Right hindlimb (tissue), 1 donor: ENCODE data around the gene DHRSX.
"Not testable (repeated sequence)": the region's sequence is repeated elsewhere in the genome, so short reads cannot be mapped to it uniquely, and the experiment has no call there.

Source experiments
- DNase-seq: peaks from one replicate; pipeline ENCODE4 v3.0.0-alpha.2; 2018

The DHRSX gene

DNA sequence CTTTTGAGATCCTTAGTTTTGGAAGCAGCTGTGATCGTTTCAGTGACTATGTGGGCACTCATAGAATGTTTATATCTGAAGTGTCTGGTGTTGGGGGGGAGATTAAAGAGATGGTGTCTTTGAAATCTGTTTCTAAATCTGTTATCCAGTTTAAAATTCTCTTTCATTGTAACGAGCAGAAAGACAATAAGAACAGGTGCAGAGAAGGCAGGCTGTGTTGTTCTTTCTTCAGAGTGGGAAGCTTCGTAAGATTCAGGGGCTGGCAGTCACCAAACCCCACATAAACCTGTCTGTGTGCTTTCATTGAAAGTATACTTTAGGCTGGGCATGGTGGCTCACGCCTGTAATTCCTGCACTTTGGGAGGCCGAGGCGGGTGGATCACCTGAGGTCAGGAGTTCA, 16.3 kb upstream of the DHRSX start:
- DNase-seq = no peak

DNA sequence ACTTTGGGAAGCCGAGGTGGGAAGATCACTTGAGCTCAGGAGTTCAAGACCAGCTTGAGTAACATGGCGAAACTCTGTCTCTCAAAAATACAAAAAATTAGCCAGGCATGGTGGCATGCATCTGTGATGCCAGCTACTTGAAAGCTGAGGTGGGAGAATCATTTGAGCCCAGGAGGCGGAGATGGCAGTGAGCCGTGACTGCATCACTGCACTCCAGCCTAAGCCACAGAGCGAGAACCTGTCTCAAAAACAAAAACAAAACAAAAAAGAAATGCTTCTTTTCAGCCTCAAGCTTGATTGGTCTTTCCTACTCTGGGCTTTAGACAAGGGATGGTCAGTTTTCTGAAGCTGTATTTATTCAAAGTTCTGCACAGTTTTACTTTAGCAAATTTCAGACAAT, 15.8 kb upstream of the DHRSX start:
- DNase-seq = no peak

DNA sequence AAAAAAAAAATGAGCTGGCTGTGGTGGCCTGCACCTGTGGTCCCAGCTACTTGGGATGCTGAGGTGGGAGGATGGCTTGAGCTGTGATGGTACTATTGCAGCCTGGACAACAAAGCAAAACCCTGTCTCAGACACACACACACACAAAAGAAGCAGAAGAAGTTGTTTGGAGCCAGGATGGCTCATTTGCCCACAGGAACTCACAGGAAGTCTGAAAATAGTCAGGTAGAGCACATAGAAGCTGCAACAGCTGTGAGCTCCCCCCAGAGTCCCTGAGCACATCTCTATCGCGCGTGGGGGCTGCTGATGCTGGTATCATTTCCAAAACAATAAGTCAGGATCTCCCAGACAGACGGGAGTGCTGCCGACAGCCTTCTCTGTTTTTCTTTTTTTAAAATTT, 13.4 kb upstream of the DHRSX start:
- no peak for DNase-seq

DNA sequence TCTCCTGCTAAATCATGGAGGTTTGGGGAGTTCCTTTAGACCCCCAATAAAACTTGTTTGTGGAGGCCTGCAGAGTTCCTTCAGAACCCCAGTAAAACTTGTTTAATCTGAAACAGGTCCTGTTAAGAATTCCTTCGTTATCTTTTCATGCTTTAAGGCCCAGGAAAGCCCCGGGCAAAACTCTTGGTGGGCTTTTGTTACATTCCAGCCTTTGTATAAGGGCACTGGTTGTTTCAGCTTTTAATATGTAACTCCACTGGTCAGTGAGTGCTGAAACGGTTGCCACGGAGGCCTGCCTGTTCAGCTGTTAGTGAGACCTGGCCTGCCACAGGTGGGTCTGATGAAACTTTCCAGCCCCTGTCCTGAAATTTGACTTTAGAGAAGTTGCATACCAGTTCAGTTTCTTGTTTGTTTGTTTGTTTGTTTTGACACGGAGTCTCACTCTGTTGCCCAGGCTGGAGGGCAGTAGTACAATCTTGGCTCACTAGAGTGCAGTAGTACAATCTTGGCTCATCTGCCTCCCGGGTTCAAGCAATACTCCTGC, 12.4 kb upstream of the DHRSX start:
- no peak for DNase-seq

DNA sequence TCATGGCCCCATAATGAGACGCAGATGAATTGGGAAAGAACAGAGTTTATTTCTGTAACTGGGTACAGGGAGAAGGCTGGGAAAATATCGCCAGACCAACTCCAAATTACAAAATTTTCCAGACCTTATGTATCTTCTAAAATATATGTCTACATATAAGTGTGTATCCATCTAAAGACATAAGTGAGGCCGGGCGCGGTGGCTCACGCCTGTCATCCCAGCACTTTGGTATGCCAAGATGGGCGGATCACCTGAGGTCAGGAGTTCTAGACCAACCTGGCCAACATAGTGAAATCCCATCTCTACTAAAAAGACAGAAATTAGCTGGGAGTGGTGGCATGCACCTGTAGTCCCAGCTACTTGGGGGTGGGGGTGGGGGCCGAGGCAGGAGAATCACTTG, 11.7 kb upstream of the DHRSX start:
- no peak for DNase-seq

DNA sequence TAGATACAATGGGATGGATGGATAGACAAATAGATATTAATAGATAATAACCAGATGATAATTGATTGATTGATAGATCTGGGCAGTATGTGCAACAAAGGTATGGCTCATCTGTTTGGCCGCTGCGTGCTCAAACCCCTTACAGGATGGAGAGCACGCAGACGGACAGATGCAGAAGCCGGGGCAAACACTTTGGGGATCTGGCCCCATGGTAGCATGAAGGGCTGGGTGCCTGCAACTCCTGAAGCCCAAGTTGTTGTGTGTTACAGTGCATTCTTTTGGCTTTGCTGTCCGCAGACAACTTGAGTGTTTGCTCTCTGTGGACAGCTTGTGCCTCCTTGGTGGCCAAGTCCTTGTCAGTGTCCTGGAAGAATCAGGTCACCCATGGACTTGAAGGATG, 10.6 kb upstream of the DHRSX start:
- DNase-seq = no peak

DNA sequence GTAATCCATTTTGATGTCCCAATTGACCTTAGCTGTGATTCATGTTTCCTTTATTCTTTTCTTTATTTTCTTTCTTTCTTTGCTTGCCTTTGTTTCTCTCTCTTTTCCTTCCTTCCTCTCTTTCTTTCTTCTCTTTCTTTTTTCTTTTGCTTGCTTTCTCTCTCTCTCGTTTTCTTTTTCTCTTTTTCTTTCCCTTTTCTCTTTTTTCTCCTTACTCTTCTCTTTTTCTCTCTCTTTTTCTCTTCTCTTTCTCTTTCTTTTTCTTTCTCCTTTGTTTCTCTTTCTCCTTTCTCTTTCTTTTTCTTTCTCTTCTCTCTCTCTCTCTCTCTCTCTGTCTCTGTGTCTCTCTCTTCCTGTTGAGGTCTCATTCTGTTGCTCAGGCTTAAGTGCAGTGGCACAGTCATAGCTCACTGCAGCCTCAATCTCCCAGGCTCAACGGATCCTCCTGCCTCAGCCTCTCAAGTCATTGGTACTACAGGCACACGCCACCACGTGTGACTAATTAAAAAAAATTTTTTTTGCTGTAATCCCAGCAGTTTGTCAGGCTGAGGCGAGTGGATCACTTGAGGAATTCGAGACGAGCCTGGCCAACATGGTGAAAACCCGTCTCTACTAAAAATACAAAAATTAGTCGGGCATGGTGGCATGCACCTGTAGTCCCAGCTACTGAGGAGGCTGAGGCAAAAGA, 8.0 kb upstream of the DHRSX start:
- no peak for DNase-seq

DNA sequence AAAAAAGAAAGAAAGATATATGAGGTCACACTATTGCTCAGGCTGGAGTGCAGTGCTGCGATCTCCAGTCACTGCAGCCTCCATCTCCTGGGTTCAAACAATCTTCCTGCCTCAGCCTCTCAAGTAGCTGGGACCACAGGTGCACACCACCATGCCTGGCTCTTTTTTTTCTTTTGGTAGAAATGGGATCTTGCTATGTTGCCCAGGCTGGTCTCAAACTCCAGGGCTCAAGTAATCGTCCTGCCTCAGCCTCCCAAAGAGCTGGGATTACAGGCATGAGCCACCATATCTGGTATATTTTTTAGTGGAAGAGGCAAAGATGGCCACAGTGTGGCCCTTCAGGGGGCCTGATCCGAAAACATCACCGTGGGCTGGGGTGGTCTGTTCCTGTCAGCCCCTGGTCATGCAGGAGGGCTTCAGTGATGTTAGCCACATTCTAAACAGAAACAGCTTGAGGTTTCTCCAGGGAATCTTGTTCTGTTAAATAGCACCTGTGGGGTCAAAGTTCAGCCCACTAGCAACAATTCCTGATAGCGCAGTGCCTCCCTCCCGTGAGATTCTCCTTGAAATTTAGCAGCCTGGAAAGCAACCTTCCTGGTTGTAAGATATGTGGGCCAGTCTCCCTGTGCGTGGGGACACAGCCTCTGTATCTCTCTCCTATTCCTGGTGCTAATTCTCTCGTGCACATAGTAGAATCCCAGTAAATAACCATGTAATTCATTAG, 7.3 kb upstream of the DHRSX start:
- DNase-seq = no peak

DNA sequence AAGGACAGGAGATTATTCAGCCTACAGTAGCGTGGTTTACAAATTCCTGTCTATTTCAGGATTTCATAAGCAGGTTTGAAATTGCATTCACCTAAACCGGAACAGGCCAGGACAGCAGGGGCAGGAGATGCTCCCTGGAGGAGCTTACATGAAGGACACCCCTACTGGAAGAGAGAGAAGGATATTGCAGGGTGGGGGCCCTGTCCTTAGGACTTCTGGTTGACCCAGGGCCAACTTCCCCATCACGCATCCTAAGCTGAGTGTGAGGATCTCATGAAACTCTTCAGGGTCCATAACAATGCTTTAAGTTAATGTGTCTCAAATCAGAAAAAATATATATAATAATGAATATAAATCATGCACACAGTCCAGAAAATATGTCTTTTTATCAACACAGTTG, 6.4 kb upstream of the DHRSX start:
- no peak for DNase-seq

DNA sequence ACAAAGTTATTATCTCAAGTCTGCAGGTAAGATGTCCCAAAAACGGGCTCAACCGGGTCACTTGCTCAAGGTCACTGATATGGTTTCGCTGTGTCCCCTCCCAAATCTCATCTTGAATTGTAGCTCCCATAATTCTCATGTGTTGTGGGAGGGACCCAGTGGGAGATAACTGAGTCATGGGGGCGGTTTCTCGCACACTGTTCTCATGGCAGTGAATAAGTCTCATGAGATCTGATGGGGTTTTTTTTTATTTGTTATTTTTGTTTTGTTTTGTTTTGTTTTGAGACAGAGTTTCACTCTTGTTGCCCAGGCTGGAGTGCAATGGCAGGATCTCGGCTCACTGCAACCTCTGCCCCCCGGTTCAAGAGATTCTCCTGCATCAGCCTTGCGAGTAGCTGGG, 4.6 kb upstream of the DHRSX start:
- not testable (repeated sequence) for DNase-seq

DNA sequence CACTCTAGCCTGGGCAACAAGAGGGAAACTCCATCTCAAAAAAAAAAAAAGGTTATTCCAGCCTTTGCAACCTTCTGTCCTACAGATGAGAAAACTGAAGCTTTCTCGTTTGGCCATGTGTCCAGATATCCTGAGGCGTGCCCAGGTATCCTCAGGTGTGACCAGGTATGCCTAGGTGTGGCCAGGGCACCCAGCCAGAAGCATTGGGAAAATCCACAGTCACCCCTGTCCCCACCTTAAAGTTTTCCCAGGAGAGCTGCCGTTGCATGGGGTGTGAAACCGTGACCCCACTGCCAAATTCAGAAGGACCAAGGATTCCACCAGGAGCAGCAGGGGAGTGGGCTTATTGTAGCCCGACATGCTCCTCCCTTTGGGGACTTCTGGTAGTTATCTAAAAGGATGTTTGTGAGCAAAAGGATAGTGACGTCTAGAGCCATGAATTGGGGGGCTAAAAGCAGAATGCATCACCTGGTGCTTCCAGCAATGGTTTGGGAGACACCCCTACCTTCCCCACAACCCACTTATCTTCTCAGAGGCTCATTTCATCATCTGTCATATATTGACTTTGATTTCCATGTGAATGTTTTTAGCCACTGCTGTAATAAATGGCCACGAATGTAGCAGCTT, 4.0 kb upstream of the DHRSX start:
- DNase-seq = no peak

DNA sequence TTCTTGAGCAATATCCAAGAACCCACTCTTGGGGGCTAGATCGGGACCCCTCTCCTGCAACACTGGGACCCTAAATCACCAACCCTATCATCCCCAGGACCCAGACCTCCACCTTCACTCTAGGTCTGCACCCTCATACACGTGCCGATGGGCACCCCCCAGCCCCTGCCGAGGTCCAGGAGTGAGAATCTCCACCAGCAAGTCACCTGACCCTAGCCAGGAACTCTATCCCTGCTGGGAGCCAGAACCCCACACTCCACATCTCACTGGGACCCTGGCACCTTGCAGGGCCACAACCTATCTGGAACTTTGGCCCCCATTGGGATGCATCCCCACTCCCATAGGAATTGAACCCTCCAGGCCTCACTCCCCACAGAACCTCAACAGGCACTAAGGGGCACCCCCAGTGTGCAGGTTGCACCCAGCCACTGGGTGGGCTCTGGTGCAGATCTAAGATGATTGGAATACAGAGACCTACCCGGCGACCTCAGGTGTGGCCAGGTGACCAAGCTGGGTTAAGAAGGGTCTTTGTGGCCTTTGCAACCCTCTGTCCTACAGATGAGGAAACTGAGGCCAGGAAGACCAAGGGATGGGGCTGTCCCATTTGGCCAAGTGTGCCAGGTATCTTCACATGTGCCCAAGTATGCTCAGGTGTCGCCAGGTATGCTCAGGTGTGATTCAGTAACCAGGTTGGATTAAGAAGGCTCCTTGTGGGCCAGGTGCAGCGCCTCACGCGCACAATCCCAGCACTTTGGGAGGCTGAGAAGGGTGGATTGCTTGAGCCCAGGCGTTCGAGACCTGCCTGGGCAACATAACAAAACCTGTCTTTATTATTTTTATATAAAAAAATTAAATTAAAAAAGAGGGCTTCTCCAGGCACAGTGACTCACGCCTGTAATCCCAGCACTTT, 3.1 kb upstream of the DHRSX start:
- DNase-seq = no peak

DNA sequence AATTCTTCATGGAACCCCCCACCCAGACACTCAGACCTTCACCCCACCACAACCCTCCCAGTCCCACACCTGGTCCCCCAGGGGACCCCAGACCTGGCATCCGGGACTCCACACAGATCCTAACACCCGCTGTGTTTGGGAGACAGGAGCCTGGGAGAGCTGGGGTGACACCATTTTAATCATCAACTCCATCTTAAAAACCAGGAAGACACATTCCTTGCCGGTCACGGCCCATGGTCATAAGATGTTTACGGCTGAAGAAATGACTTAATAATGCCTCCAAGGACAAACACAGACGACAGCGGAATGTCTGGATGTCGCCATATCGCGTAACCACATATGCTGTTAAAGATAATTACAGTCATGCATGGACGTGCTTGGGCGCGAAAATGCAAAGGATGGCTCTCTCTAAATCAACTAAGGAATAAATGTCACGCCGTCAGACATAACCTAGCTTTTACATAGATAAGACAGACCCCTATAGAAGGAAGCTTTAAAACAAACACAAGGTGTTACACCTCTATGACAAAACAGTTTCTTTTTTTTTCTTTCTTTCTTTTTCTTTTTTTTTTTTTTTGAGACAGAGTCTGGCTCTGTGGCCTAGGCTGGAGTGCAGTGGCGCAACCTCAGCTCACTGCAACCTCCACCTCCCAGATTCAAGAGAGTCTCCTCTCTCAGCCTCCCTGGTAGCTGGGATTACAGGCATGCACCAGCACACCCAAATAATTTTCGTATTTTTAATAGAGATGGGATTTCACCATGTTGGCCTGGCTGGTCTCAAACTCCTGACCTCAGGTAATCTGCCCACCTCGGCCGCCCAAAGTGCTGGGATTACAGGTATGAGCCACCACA, 2.1 kb upstream of the DHRSX start:
- DNase-seq = no peak

DNA sequence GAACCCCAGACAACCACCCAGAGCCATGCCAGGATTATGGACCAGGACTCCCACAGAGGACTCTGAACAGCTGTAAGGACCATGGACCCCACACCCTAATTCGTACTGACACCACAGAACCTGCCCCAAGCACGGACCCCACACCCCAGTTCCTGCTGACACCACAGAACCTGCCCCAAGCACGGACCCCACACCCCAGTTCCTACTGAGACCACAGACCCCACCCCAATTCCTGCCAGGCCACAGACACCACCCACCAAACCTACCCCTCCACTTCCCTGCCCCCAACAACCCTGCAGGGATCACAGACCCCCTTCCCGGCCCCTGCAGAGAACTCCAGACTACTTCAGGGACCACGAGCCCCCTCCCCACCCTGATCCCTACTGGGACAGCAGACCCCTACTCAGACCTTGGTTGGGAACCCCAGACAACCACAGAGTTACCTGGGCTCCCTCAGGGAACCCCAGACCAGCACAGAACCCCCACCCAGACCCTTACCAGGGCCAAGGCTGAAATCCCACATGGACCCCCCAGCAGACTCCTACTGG, 1.4 kb upstream of the DHRSX start:
- no peak for DNase-seq

DNA sequence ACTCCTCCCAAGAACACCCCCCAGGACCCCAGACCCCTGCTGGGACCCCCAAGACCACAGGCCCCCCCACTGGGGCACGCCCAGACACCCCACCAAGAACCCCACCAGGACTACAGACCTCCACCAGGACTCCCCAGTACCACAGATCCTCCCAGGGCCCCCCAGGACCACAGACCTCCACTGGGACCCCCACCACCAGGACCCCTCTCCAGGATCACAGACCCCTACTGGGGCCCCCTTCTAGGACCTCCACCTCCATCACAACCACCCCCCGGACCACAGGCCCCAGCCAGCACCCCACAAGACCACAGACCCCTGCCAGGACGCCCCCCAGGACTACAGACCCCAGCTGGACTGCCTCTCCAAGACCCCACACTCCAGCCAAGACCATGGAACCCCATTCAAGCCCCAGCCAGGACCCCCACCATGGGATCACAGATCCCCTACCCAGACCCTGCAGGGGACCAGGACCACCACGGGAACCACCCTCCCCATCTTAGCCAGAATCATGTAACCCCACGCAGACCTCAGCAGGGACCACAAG, 855 bp upstream of the DHRSX start:
- peak; percentile 30 for DNase-seq

DNA sequence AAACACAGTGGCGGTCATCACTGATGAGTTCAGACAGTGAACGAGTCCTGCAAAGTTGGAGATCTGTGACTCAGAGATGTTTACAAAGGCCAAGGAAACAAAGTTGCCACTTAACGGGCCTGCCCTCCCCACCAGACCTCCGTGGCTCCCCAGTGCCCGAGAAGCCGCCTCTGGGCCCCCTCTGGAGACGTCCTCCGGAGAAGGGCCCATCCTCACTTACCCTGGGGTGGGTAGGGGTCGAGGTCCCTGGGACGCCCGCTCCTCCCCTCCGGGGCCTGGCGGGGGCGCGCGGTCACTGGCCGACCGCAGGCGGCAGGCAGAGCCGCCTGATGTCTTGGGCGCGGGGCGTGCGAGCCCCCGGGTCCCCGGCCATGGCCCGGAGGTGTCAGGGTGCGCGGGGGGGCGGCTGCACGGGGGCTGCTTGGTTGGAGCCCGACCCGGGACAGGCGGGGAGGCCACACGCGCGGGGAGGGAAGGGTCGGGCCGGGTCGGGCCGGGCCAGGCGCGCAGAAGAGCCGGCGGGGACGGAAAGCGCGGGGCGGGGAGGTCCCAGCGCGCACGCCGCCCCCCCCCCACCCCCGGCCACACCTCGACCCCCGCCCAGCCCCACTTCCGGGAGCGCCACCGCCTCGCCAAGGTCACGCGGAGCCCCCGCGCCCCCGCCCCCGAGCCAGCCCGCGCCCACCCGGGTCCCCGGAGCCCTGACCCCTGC, 529 bp downstream of the DHRSX start:
- peak; percentile 66 for DNase-seq

DNA sequence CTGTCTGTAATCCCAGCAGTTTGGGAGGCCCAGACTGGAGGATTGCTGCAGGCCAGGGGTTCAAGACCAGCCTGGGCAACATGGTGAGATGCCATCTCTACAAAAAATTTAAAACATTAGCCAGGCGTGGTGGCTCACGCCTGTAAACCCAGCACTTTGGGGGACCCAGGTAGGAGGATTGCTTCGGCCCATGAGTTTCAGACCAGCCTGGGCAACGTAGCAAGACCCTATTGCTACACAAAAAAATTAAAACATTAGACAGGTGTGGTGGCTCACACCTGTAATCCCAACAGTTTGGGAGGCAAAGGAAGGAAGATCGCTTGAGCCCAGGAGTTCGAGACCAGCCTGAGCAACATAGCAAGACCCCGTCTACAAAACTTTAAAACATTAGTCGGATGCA, 1.3 kb downstream of the DHRSX start:
- DNase-seq = no peak

DNA sequence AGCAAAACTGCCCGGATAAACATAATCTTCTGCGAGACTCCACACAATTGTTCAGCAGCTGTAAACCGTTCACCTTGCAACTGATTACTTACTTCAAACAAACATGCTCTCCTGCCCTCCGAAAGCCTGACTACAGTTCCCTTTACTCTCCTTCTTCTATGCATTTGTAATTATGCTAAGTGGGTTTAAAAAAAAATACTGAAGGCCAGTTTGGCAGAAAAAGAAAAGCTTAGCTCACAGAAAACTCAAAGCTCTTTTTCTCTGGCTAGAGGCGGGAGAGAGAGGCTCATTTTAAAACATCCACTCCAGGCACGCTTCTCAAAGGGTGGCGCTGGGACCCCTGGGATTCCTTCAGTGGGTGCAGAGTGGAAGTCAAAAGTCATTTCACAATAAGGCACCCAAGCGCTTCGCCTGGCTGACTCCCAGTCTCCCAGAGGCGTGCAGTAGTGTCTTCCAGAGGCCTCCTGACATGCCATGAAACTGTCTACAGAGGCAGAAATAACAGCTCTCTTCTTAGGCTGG, 1.9 kb downstream of the DHRSX start:
- peak; percentile 43 for DNase-seq

DNA sequence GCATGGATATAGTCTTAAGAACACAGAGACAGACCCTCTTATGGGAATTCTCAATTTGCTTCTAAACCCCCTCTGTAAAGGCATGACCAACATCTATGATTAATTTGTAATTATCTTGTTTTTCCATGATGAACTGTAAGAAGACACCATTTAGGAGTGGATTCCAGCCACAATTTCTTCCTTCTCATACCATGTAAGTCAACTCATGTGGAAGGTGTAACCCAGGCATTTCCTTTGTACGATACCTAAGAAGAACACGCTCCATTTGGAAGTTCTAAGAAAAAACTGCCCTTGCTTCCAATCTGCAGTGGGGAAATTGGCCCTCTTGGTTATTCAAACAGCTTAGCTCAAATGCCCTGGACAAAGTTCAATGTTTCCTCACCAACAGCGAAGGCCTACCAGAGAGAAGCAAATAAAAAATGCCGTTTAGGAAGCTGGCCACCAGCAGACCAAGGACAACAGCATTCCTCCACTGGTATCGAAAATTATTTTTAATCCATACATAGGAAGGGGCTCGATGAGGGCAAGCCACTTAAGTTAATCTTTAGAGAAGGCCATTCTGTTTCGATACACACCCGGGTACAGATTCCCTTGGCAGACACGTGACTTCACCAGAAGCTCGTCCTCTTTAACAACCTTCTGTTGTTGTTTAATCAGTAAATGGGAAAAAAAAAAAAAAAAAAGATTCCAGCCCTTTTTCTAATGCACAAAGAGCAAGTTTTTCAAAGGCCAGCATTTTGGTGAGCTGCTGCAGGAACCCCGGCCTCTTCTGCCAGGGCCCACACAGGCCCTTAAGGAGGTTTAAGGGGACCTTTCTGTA, 2.6 kb downstream of the DHRSX start:
- DNase-seq = no peak

DNA sequence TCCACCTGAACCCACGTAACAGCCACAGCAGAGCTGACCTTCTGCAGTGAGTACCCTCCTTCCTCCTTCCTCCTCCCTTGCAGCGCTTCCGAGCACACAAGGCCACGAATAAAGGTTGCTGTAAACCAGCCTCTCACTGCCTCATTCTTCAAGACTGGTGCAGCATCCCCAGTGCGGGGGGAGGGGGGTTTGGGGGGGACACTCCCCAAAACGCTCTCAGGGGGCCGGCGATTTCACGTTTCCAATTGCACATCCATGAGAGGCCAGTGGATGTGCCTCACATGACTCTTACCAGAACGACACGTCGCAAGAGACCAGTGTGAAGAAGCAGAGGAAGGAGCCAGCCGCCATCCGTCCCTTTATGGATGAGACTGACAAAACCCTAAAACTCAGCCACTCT, 5.2 kb downstream of the DHRSX start:
- no peak for DNase-seq
